Activated B cell treated with CpG ODN at 0.5 μM for 24 hours (primary cell): Measurements from ENCODE around the gene KRTAP13-3. TPM values are rescaled to one million over a fixed set of nuclear protein-coding genes. Genes with fewer than 3 reads are reported as not detected.

Experiments
- ATAC-seq: fragments of 200-7000 bp; cut with Tn5 transposase; one replicate; pipeline ENCODE4 v1.10.0; 2021; ENCODE audit warnings: low read depth, mild to moderate bottlenecking, moderate library complexity
- CTCF ChIA-PET: fragments of 350-600 bp; sonication (Branson Sonifier 250); formaldehyde crosslinking; loops from one replicate; lab custom pipeline; 2021; ENCODE audit warnings: antibody characterized with exemption; lab: Charles Lee
- POLR2A ChIA-PET: fragments of 350-600 bp; sonication (Branson Sonifier 250); formaldehyde crosslinking; loops from one replicate; lab custom pipeline; 2021; ENCODE audit warnings: antibody characterized with exemption; lab: Charles Lee
- DNase-seq: peaks from one replicate; pipeline ENCODE4 v3.0.0; 2022
- H3K27ac Mint-ChIP-seq: one replicate; pipeline ENCODE4 v1.8.0; 2020; ENCODE audit warnings: mixed read lengths
- H3K27me3 Mint-ChIP-seq: one replicate; pipeline ENCODE4 v1.8.0; 2021; ENCODE audit warnings: mixed read lengths
- H3K36me3 Mint-ChIP-seq: one replicate; pipeline ENCODE4 v1.8.0; 2021; ENCODE audit warnings: low read depth, mixed read lengths
- H3K4me1 Mint-ChIP-seq: one replicate; pipeline ENCODE4 v1.8.0; 2021; ENCODE audit warnings: mixed read lengths
- H3K4me3 Mint-ChIP-seq: one replicate; pipeline ENCODE4 v1.8.0; 2020; ENCODE audit warnings: mild to moderate bottlenecking, mixed read lengths
- H3K9me3 Mint-ChIP-seq: one replicate; pipeline ENCODE4 v1.8.0; 2020; ENCODE audit warnings: mixed read lengths
- intact Hi-C: fragments of 100-400 bp; cut with micrococcal nuclease; formaldehyde crosslinking; loops from one replicate; pipeline ENCODE4 v1.15.1; 2024
- total RNA-seq: library from RNA; stranded (reverse); gene quantifications from 2 replicates; pipeline ENCODE4 v1.2.3, GENCODE V29; 2022
- TF ChIP-seq, protein P1 (sequence below): fragments of 200-600 bp; IDR thresholded peaks from one replicate; pipeline ENCODE4 v1.8.0; 2022; ENCODE audit warnings: antibody characterized with exemption, mild to moderate bottlenecking

Gene KRTAP13-3
- total RNA-seq, 1 donor from 2014 or later, result not detected

- no peak for DNase-seq
- intact Hi-C loops, result no loop called here
- peaks cover 8% of the 10 kb centered on the region for H3K9me3 Mint-ChIP-seq
- ChIA-PET CTCF (no interaction called here), POLR2A (no interaction called here)
- H3K4me3 Mint-ChIP-seq, result no peak overlapping the region
- ATAC-seq, result no peak
- no peaks in the 10 kb centered on the region for H3K4me1 Mint-ChIP-seq
- H3K27me3 Mint-ChIP-seq, result no peaks in the 10 kb centered on the region
- TF ChIP-seq, protein P1, sequence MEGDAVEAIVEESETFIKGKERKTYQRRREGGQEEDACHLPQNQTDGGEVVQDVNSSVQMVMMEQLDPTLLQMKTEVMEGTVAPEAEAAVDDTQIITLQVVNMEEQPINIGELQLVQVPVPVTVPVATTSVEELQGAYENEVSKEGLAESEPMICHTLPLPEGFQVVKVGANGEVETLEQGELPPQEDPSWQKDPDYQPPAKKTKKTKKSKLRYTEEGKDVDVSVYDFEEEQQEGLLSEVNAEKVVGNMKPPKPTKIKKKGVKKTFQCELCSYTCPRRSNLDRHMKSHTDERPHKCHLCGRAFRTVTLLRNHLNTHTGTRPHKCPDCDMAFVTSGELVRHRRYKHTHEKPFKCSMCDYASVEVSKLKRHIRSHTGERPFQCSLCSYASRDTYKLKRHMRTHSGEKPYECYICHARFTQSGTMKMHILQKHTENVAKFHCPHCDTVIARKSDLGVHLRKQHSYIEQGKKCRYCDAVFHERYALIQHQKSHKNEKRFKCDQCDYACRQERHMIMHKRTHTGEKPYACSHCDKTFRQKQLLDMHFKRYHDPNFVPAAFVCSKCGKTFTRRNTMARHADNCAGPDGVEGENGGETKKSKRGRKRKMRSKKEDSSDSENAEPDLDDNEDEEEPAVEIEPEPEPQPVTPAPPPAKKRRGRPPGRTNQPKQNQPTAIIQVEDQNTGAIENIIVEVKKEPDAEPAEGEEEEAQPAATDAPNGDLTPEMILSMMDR, result no peak
- no peak overlapping the region for H3K27ac Mint-ChIP-seq
- no peaks in the 10 kb centered on the region for H3K36me3 Mint-ChIP-seq
Measured at GRCh38 chr21:30391492-30392025, 34.2 kb downstream of the KRTAP13-3 start.

DNA sequence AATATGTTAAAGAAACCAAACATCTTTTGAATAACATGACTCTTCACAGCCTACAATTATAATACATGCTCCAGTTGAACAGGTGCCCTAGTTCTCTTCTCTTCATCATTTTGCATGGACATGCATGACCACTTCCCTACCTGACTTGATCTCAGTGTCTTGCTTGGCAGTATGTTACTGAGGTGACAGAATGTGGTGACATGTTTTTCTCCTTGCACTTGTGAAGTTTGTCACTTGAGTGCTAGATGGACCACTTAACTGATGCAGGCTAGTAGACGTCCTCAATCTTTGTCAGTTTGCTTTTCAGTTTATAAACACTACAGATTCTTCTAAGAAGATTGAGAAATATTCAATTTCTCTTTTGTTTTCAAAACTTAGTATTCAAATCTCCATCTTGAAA lies 43.5 kb downstream of the KRTAP13-3 start:
- Mint-ChIP-seq H3K27ac (no peak overlapping the region), H3K36me3 (no peaks in the 10 kb centered on the region), H3K9me3 (peaks cover 2% of the 10 kb centered on the region), H3K27me3 (no peaks in the 10 kb centered on the region), H3K4me3 (no peak overlapping the region), H3K4me1 (no peaks in the 10 kb centered on the region)
- ChIA-PET POLR2A (no interaction called here), CTCF (no interaction called here)
- no peak for ATAC-seq
- intact Hi-C loops, result no loop called here
- no peak for DNase-seq
- TF ChIP-seq, protein P1, result no peak

Other genes with a start within 250 kb of the KRTAP13-3 start
- not detected in 2 replicates for gene CLDN8, start 209.8 kb downstream of the KRTAP13-3 start, total RNA-seq
- gene KRTAP24-1, start 143.0 kb downstream of the KRTAP13-3 start, total RNA-seq, result not detected in 2 replicates
- gene KRTAP25-1, start 136.4 kb downstream of the KRTAP13-3 start, total RNA-seq, result not detected in 2 replicates
- not detected in 2 replicates for gene KRTAP26-1, start 105.6 kb downstream of the KRTAP13-3 start, total RNA-seq
- not detected in 2 replicates for gene KRTAP27-1, start 88.2 kb downstream of the KRTAP13-3 start, total RNA-seq
- not detected in 2 replicates for gene KRTAP23-1, start 77.3 kb downstream of the KRTAP13-3 start, total RNA-seq
- not detected in 2 replicates for gene KRTAP13-2, start 53.7 kb downstream of the KRTAP13-3 start, total RNA-seq
- not detected in 2 replicates for gene KRTAP13-1, start 29.9 kb downstream of the KRTAP13-3 start, total RNA-seq
- not detected in 2 replicates for gene KRTAP13-4, start 4.3 kb upstream of the KRTAP13-3 start, total RNA-seq
- not detected in 2 replicates for gene KRTAP15-1, start 14.3 kb upstream of the KRTAP13-3 start, total RNA-seq
- gene KRTAP19-1, start 54.4 kb upstream of the KRTAP13-3 start, total RNA-seq, result not detected in 2 replicates
- not detected in 2 replicates for gene KRTAP19-2, start 61.5 kb upstream of the KRTAP13-3 start, total RNA-seq
- not detected in 2 replicates for gene KRTAP19-3, start 66.1 kb upstream of the KRTAP13-3 start, total RNA-seq
- gene KRTAP19-4, start 71.2 kb upstream of the KRTAP13-3 start, total RNA-seq, result not detected in 2 replicates
- gene KRTAP19-5, start 76.2 kb upstream of the KRTAP13-3 start, total RNA-seq, result not detected in 2 replicates
- not detected in 2 replicates for gene KRTAP19-6, start 115.9 kb upstream of the KRTAP13-3 start, total RNA-seq
- gene KRTAP19-7, start 135.4 kb upstream of the KRTAP13-3 start, total RNA-seq, result not detected in 2 replicates
- gene KRTAP22-2, start 164.5 kb upstream of the KRTAP13-3 start, total RNA-seq, result not detected in 2 replicates
- not detected in 2 replicates for gene KRTAP6-3, start 166.5 kb upstream of the KRTAP13-3 start, total RNA-seq
- not detected in 2 replicates for gene KRTAP6-2, start 173.0 kb upstream of the KRTAP13-3 start, total RNA-seq
- gene KRTAP22-1, start 175.2 kb upstream of the KRTAP13-3 start, total RNA-seq, result not detected in 2 replicates
- not detected in 2 replicates for gene KRTAP6-1, start 188.0 kb upstream of the KRTAP13-3 start, total RNA-seq
- gene KRTAP20-1, start 190.5 kb upstream of the KRTAP13-3 start, total RNA-seq, result not detected in 2 replicates
- not detected in 2 replicates for gene KRTAP20-4, start 194.7 kb upstream of the KRTAP13-3 start, total RNA-seq
- not detected in 2 replicates for gene KRTAP20-2, start 209.3 kb upstream of the KRTAP13-3 start, total RNA-seq
- not detected in 2 replicates for gene KRTAP20-3, start 216.9 kb upstream of the KRTAP13-3 start, total RNA-seq